ENCODE data around the gene THSD7A.

DNA sequence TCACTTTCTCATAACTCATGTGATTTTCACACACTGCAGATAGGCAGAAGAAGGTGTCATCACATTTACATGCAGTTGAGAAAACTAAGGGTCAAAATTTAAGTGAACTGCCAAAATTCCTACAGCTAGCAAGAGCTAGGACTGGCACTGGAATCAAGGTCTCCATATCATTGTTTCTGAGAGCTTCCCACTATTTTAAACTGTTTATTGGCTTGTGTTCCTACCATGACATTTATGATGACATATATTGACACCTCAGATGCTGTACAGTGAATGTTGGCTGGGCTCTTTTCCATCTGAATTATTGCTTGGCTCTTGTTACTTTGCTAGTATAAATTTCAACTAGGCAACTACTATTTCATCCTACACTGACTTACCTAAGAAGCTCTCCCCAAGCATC lies 2.0 kb downstream of the THSD7A start:
- TF ChIP-seq, protein P1, sequence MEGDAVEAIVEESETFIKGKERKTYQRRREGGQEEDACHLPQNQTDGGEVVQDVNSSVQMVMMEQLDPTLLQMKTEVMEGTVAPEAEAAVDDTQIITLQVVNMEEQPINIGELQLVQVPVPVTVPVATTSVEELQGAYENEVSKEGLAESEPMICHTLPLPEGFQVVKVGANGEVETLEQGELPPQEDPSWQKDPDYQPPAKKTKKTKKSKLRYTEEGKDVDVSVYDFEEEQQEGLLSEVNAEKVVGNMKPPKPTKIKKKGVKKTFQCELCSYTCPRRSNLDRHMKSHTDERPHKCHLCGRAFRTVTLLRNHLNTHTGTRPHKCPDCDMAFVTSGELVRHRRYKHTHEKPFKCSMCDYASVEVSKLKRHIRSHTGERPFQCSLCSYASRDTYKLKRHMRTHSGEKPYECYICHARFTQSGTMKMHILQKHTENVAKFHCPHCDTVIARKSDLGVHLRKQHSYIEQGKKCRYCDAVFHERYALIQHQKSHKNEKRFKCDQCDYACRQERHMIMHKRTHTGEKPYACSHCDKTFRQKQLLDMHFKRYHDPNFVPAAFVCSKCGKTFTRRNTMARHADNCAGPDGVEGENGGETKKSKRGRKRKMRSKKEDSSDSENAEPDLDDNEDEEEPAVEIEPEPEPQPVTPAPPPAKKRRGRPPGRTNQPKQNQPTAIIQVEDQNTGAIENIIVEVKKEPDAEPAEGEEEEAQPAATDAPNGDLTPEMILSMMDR (conservative IDR thresholded peaks at IDR 0.05; ENCODE audit: low read depth, low read length), result no peak
- TF ChIP-seq EZH2 (IDR thresholded peaks at IDR 0.05; ENCODE audit: borderline replicate concordance, low read depth, low read length, poor library complexity, severe bottlenecking), result no peak
